HG03342 (cell line): ENCODE results near the gene SMYD1.

Experiments used
- ATAC-seq: cut with Tn5 transposase; IDR thresholded peaks from one replicate; pipeline ENCODE4 v1.9.1; 2021; ENCODE audit warnings: mild to moderate bottlenecking, moderate library complexity; ENCODE audit not compliant: unreplicated experiment

The SMYD1 gene

GRCh38 chr2:88121678-88122077 lies 54.1 kb downstream of the SMYD1 start:
- ATAC-seq = no peak

- no peak for ATAC-seq
Observed at GRCh38 chr2:88122141-88122884, 54.7 kb downstream of the SMYD1 start.

GRCh38 chr2:88123164-88123974 lies 55.7 kb downstream of the SMYD1 start:
- no peak for ATAC-seq

- no peak for ATAC-seq
Observed at GRCh38 chr2:88123975-88124917, 56.6 kb downstream of the SMYD1 start.

GRCh38 chr2:88125344-88125923 lies 57.8 kb downstream of the SMYD1 start:
- ATAC-seq = no peak

GRCh38 chr2:88125924-88126771 lies 58.5 kb downstream of the SMYD1 start:
- no peak for ATAC-seq

- ATAC-seq = no peak
Observed at GRCh38 chr2:88126772-88127637, 59.4 kb downstream of the SMYD1 start.

GRCh38 chr2:88127638-88127887 lies 59.9 kb downstream of the SMYD1 start:
- ATAC-seq = no peak

GRCh38 chr2:88127888-88128653 lies 60.4 kb downstream of the SMYD1 start, which contains the start of gene FABP1:
TSS of gene FABP1 (minus strand) at chr2:88128062. CDS start at chr2:88128017, 45 bp downstream.
- ATAC-seq = no peak

GRCh38 chr2:88128654-88129312 lies 61.2 kb downstream of the SMYD1 start:
- no peak for ATAC-seq

- no peak for ATAC-seq
Observed at GRCh38 chr2:88129313-88129959, 61.8 kb downstream of the SMYD1 start.

GRCh38 chr2:88131201-88131998 lies 63.8 kb downstream of the SMYD1 start:
- ATAC-seq = no peak

- ATAC-seq = no peak
Observed at GRCh38 chr2:88131999-88132368, 64.4 kb downstream of the SMYD1 start.

- ATAC-seq = no peak
Observed at GRCh38 chr2:88133875-88134274, 66.2 kb downstream of the SMYD1 start.

GRCh38 chr2:88136817-88137216 lies 69.2 kb downstream of the SMYD1 start:
- no peak for ATAC-seq

- ATAC-seq = no peak
Observed at GRCh38 chr2:88137833-88138232, 70.2 kb downstream of the SMYD1 start.
